Renal cortical epithelial cell (primary cell): ENCODE results near the gene CTTN. TPM values are rescaled to one million over a fixed set of nuclear protein-coding genes. Genes with fewer than 3 reads are reported as not detected.
A peak's percentile ranks its signal among the peaks of the same experiment; 100 is the strongest.

ENCODE experiments used
- DNase-seq: peaks from one replicate; pipeline ENCODE4 v3.0.0-alpha.2; 2011; ENCODE audit warnings: low read depth
- total RNA-seq: library from RNA; depleted of rRNA; stranded (reverse); fragments of >200 nt; gene quantifications from 2 replicates; pipeline ENCODE4 v1.2.3, GENCODE V29; 2014

CTTN gene
- 254 and 450 TPM in 2 replicates for total RNA-seq

- peak; percentile 60 for DNase-seq
Observed at GRCh38 chr11:70397983-70398833, at the start of gene CTTN. CTTN (plus strand) TSS chr11:70398529; CDS start chr11:70407298, 8,769 bp downstream.

GRCh38 chr11:70348608-70349007 is 49.7 kb upstream of the CTTN start:
- DNase-seq: no peak

GRCh38 chr11:70351646-70352045 is 46.7 kb upstream of the CTTN start:
- no peak for DNase-seq

GRCh38 chr11:70352100-70352499 is 46.2 kb upstream of the CTTN start:
- no peak for DNase-seq

- DNase-seq: no peak
Observed at GRCh38 chr11:70352601-70353000, 45.7 kb upstream of the CTTN start.

GRCh38 chr11:70353329-70353728 is 45.0 kb upstream of the CTTN start:
- DNase-seq: no peak

- no peak for DNase-seq
Observed at GRCh38 chr11:70353900-70354568, 44.3 kb upstream of the CTTN start.

GRCh38 chr11:70354629-70355028 is 43.7 kb upstream of the CTTN start:
- DNase-seq: no peak

- DNase-seq: no peak
Observed at GRCh38 chr11:70358753-70359152, 39.6 kb upstream of the CTTN start.

- DNase-seq: no peak
Observed at GRCh38 chr11:70359451-70360205, 38.7 kb upstream of the CTTN start.

GRCh38 chr11:70360211-70360610 is 38.1 kb upstream of the CTTN start:
- DNase-seq: no peak

GRCh38 chr11:70364178-70364577 is 34.2 kb upstream of the CTTN start:
- DNase-seq: no peak

GRCh38 chr11:70364745-70365543 is 33.4 kb upstream of the CTTN start:
- DNase-seq: no peak

GRCh38 chr11:70365544-70365927 is 32.8 kb upstream of the CTTN start:
- DNase-seq: no peak

- no peak for DNase-seq
Observed at GRCh38 chr11:70367071-70367470, 31.3 kb upstream of the CTTN start.

- no peak for DNase-seq
Observed at GRCh38 chr11:70368961-70369360, 29.4 kb upstream of the CTTN start.

GRCh38 chr11:70371241-70371640 is 27.1 kb upstream of the CTTN start:
- DNase-seq: peak; percentile 7

- DNase-seq: no peak
Observed at GRCh38 chr11:70372076-70372475, 26.3 kb upstream of the CTTN start.

- no peak for DNase-seq
Observed at GRCh38 chr11:70376621-70377020, 21.7 kb upstream of the CTTN start.

- no peak for DNase-seq
Observed at GRCh38 chr11:70377645-70378044, 20.7 kb upstream of the CTTN start.

GRCh38 chr11:70378506-70379134 is 19.7 kb upstream of the CTTN start:
- DNase-seq: no peak
